LNCaP clone FGC (cell line): ENCODE data around the gene CRTC3.

ENCODE experiments used
- DNase-seq: peaks from one replicate; pipeline ENCODE4 v3.0.0-alpha.2; 2011; ENCODE audit warnings: low read depth
- H3K4me3 ChIP-seq: 2 replicates; pipeline ENCODE4 v1.5.1; 2011; ENCODE audit warnings: mild to moderate bottlenecking, low read depth, low read length, control low read depth
- TF ChIP-seq, protein P1 (sequence below): IDR thresholded peaks from 2 replicates; pipeline ENCODE4 v1.5.1; 2012; ENCODE audit warnings: mild to moderate bottlenecking; ENCODE audit not compliant: control insufficient read depth, insufficient read depth; ENCODE audit errors: extremely low read depth

Gene CRTC3

DNA sequence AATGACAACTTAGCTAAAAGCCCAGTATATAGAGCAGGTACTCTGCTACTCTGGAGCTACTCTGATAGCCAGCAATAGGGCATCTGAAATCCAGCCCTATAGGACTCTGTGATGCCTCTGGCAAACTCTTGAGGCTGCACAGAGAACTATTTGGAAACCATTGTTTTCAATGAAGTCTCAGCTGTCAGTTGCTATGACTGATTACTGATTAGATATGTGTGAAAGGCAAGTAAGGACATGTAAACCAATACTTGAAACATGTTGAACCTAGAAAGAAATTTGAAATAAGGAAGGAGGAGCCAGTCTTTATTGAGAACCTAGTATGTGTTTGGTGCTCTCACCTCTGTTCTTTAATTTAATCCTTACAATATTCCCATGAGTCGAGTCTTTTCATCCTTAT is 40.2 kb upstream of the CRTC3 start:
- TF ChIP-seq, protein P1, sequence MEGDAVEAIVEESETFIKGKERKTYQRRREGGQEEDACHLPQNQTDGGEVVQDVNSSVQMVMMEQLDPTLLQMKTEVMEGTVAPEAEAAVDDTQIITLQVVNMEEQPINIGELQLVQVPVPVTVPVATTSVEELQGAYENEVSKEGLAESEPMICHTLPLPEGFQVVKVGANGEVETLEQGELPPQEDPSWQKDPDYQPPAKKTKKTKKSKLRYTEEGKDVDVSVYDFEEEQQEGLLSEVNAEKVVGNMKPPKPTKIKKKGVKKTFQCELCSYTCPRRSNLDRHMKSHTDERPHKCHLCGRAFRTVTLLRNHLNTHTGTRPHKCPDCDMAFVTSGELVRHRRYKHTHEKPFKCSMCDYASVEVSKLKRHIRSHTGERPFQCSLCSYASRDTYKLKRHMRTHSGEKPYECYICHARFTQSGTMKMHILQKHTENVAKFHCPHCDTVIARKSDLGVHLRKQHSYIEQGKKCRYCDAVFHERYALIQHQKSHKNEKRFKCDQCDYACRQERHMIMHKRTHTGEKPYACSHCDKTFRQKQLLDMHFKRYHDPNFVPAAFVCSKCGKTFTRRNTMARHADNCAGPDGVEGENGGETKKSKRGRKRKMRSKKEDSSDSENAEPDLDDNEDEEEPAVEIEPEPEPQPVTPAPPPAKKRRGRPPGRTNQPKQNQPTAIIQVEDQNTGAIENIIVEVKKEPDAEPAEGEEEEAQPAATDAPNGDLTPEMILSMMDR, result no peak
- no peak overlapping the region for H3K4me3 ChIP-seq
- no peak for DNase-seq

DNA sequence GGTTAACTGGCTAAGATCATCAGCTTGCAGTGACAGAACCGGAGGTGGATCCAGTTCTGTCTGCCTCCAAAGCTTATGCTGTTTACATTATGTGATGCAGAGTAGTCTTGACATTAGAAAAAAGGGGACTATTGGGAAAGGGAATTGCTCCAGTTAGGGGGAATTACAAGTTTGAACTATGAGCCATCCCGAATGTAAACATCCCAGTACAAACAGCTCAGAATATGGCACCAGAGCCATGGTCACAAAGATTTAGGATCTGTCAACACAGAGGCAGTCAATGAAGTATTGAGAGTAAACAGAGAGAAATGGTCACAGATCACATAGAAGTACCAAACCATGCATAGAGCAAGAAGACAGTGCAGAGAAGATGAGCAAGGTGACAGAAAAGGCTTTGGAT is 39.8 kb upstream of the CRTC3 start:
- peak; percentile 85 for DNase-seq
- TF ChIP-seq, protein P1, result no peak
- H3K4me3 ChIP-seq, result no peak overlapping the region

DNA sequence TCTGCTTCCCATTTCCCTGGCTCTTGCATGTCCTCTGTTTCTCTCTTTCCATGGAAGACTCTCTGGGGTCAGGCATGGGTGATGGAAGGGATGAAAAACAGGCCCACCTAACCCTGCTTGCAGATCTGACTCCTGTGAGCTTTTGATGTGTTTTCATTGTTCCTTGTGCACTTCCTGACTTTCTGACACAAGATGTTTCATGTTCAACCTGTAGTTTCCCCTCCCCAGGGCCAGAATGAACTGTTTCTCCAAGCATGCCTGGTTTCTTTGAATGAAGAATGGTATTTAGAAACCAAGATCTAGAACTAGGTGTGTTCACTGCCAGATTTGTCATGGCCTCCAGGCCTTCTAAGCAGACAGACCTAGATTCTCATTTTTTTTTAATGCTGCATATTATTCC is 36.1 kb upstream of the CRTC3 start:
- no peak overlapping the region for H3K4me3 ChIP-seq
- TF ChIP-seq, protein P1, result no peak
- DNase-seq, result no peak

DNA sequence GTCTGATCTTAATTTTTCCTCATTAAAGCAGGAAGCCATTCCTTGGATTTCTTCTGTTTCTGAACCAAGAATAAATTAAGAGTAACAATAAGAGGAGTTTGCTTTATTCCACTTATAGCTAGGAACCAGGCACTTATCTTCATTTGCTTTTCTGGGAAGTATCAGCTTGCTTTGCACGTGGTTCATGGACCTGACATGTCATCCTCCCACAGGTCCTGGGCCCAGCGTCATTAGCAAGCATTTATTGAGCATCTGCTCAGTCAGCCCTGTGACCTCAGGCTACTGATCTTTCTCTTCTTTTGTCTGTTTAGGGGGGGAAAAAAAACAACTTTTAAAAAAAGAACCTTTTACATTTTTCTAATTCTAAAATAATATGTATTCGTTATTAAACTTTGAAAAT is 34.7 kb upstream of the CRTC3 start:
- no peak for DNase-seq
- TF ChIP-seq, protein P1, result no peak
- H3K4me3 ChIP-seq, result no peak overlapping the region

DNA sequence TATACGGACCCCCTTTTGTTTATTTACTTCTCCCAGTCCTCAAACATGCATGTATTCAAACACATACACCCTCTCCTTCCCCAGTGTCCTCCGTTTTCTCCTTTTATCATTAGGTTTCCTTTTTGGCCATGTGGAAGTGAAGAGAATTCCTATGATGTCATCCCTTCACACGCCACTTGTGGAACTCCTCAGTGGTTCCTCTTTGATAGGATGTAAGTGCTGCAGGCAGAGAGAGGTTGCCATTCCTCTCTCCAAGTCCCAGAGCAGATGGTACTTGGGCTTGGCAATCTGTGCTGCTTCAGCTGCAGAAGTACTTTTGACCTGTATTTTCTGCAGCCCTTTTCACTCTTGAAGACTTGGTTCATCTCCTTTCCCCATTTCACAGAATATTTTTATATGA is 32.9 kb upstream of the CRTC3 start:
- TF ChIP-seq, protein P1, result no peak
- DNase-seq, result no peak

DNA sequence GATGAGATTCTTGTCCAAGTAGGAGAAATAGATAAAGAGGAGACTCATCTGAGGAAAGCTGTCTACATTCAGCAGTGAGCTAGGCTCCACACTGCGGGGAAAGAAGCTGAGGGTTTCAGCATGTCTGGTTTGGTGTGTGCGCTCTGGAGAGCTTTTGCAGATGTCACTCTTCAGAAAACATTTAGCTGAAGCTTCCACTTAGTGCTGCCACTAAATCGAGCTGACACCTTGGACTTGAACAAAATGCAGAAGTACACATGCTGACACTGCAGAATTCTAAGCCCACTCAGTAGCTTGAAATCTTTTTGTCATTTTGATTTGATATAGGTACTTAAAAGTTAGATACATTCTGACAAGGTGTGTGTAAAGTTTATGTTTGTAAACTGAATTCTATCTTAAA is 32.3 kb upstream of the CRTC3 start:
- DNase-seq, result no peak
- H3K4me3 ChIP-seq, result no peak overlapping the region
- TF ChIP-seq, protein P1, result no peak

More for the DNA sequence above, 32.9 kb upstream of the CRTC3 start:
- no peak overlapping the region for H3K4me3 ChIP-seq

DNA sequence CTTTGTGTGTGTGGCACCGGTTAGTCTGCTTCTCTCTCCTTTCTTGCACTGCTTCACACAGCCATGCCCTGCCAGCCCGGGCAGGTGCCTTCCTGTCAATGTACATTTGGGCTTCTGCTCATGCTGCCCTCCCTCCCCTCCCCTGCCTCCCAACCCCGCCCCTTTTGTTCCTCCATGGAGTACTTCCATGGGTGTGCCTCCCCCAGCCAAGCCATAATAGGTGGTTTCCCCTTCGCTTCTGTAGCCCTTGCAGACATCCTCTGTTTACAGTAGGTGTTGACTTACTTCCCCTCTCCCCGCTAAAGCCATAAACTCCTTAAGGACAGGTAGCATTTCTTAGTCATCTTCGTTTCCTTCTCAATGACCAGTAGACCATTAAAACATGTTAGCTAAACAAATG is 31.8 kb upstream of the CRTC3 start:
- H3K4me3 ChIP-seq, result no peak overlapping the region
- TF ChIP-seq, protein P1, result no peak
- peak; percentile 83 for DNase-seq
